K562 (cell line): ENCODE measurements around the gene LAPTM4A. TPM values are rescaled to one million over a fixed set of nuclear protein-coding genes. Genes with fewer than 3 reads are reported as not detected.
A peak's percentile ranks its signal among the peaks of the same experiment; 100 is the strongest.

Experiments
- ATF7 ChIP-seq: fragments of 450-650 bp; IDR thresholded peaks from 2 replicates; pipeline ENCODE4 v1.7.1; 2014; ENCODE audit warnings: mild to moderate bottlenecking, moderate library complexity
- CREM ChIP-seq: IDR thresholded peaks from 2 replicates; pipeline ENCODE4 v1.6.1; 2014; ENCODE audit warnings: antibody characterized with exemption, low read depth
- ETV1 ChIP-seq: fragments of 450-650 bp; conservative IDR thresholded peaks from 2 replicates; pipeline ENCODE4 v1.6.1; 2016; ENCODE audit warnings: missing genetic modification characterization, control low read depth, low read depth, missing compliant biosample characterization
- GATAD2A ChIP-seq: fragments of 450-650 bp; IDR thresholded peaks from 2 replicates; pipeline ENCODE4 v1.6.1; 2017
- HCFC1 ChIP-seq: IDR thresholded peaks from 2 replicates; pipeline ENCODE4 v1.6.1; 2012; ENCODE audit warnings: low read depth, low read length, improper control_type of control experiment
- SAFB ChIP-seq: fragments of 200-400 bp; formaldehyde crosslinking; IDR thresholded peaks from 2 replicates; pipeline ENCODE4 v1.6.1; 2017; ENCODE audit warnings: low read depth, low read length, borderline replicate concordance
- SIX5 ChIP-seq, 2 experiments: IDR thresholded peaks; 2 replicates each; pipeline ENCODE4 v1.6.1; 2011; ENCODE audit warnings: low read length in 2 of 2, borderline replicate concordance in 1 of 2, low read depth in 1 of 2, mild to moderate bottlenecking in 1 of 2, moderate library complexity in 1 of 2; ENCODE audit not compliant: insufficient read depth in 1 of 2
- SNRNP70 ChIP-seq: fragments of 200-400 bp; formaldehyde crosslinking; optimal IDR thresholded peaks from 2 replicates; pipeline ENCODE3; 2017; ENCODE audit warnings: low read depth, low read length
- SREBF2 ChIP-seq: sonication (generic); formaldehyde crosslinking; IDR thresholded peaks from 2 replicates; pipeline ENCODE4 v1.4.0; 2020; ENCODE audit warnings: mild to moderate bottlenecking, missing genetic modification reagents
- ZBTB1 ChIP-seq: sonication (generic); formaldehyde crosslinking; IDR thresholded peaks from 2 replicates; pipeline ENCODE4 v1.8.1; 2023; ENCODE audit warnings: missing genetic modification reagents, low read depth, mild to moderate bottlenecking, borderline replicate concordance
- ZFPM2 ChIP-seq: fragments of 250-450 bp; sonication (Bioruptor Pico); IDR thresholded peaks from 2 replicates; pipeline ENCODE4 v1.5.1; 2022; ENCODE audit warnings: mild to moderate bottlenecking
- ZNF165 ChIP-seq: fragments of 250-450 bp; sonication (Bioruptor Pico); IDR thresholded peaks from 2 replicates; pipeline ENCODE4 v1.4.0; 2020; ENCODE audit warnings: borderline replicate concordance
- polyA plus RNA-seq, 8 experiments: library from polyadenylated mRNA; depleted of rRNA in 4 of 8; stranded (reverse) in 5 of 8; unstranded in 3 of 8; fragments of >200 nt; fragmentation: Nextera tagmentation in 2 of 8; fragmentation: Illumina TruSeq in 1 of 8; extraction: Ambion mirVana in 2 of 8; extraction: Trizol in 1 of 8; gene quantifications; 2 replicates each; pipeline versions ENCODE4 v1.2.1 to v1.2.3, GENCODE V29; 2011 to 2014; ENCODE audit warnings: inconsistent platforms in 1 of 8, missing spikeins in 1 of 8
- total RNA-seq, 7 experiments: library from RNA; depleted of rRNA in 6 of 7; stranded (reverse); fragments of >200 nt in 6 of 7; fragmentation: Illumina TruSeq in 2 of 7; extraction: Trizol in 2 of 7; gene quantifications; 2 replicates each; pipeline versions ENCODE4 v1.2.1 to v1.2.3, GENCODE V29; 2011 to 2021; ENCODE audit warnings: low replicate concordance in 1 of 7
- TF ChIP-seq, protein P1 (sequence below), 2 experiments: IDR thresholded peaks in 1 of 2; conservative IDR thresholded peaks in 1 of 2; 2 replicates each; pipeline ENCODE4 v1.6.1; 2016; ENCODE audit warnings: low read depth in 2 of 2, mild to moderate bottlenecking in 1 of 2, missing compliant biosample characterization in 1 of 2, missing genetic modification characterization in 1 of 2, moderate library complexity in 1 of 2
- TF ChIP-seq, protein P2 (sequence below): fragments of 450-650 bp; IDR thresholded peaks from 2 replicates; pipeline ENCODE4 v1.6.1; 2016; ENCODE audit warnings: missing biosample characterization, missing genetic modification characterization
- TF ChIP-seq, protein P3 (sequence below): fragments of 450-650 bp; IDR thresholded peaks from 2 replicates; pipeline ENCODE4 v1.6.1; 2016; ENCODE audit warnings: mild to moderate bottlenecking
- TF ChIP-seq, protein P4 (sequence below): fragments of 450-650 bp; IDR thresholded peaks from 2 replicates; pipeline ENCODE4 v1.6.1; 2014; ENCODE audit warnings: low read depth, mild to moderate bottlenecking, moderate library complexity, borderline replicate concordance

Gene LAPTM4A
- total and polyA plus RNA-seq, 9 of the 15 experiments (the other 6 are each of a cell fraction or from before 2014, with no cell fraction given), result 13.4 to 157 (median 50.1) TPM

- TF ChIP-seq CREM (peak; percentile 41; the same call in 1 of the 2 replicates), ZFPM2 (CRISPR knock-in tag) (no peak), GATAD2A (no peak), SIX5 (IDR thresholded peaks at IDR 0.05; ENCODE audit: borderline replicate concordance in 1 of 2, insufficient read depth in 1 of 2, low read depth in 1 of 2, low read length in 2 of 2) (no peak), ATF7 (peak; percentile 35; the same call in 1 of the 2 replicates), ZBTB1 (CRISPR knock-in tag) (no peak), SNRNP70 (no peak), SREBF2 (CRISPR knock-in tag) (no peak), SAFB (no peak), ZNF165 (CRISPR knock-in tag) (no peak), ETV1 (tag) (peak; percentile 66), HCFC1 (0 out of 2 replicates have a peak, but pooled peaks have one; percentile 14)
- TF ChIP-seq, protein P1, sequence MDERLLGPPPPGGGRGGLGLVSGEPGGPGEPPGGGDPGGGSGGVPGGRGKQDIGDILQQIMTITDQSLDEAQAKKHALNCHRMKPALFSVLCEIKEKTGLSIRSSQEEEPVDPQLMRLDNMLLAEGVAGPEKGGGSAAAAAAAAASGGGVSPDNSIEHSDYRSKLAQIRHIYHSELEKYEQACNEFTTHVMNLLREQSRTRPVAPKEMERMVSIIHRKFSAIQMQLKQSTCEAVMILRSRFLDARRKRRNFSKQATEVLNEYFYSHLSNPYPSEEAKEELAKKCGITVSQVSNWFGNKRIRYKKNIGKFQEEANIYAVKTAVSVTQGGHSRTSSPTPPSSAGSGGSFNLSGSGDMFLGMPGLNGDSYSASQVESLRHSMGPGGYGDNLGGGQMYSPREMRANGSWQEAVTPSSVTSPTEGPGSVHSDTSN (CRISPR knock-in tag; IDR thresholded peaks at IDR 0.05; ENCODE audit: low read depth), result no peak
- TF ChIP-seq, protein P1 (tag; conservative IDR thresholded peaks at IDR 0.05; ENCODE audit: low read depth), result no peak
- TF ChIP-seq, protein P2, sequence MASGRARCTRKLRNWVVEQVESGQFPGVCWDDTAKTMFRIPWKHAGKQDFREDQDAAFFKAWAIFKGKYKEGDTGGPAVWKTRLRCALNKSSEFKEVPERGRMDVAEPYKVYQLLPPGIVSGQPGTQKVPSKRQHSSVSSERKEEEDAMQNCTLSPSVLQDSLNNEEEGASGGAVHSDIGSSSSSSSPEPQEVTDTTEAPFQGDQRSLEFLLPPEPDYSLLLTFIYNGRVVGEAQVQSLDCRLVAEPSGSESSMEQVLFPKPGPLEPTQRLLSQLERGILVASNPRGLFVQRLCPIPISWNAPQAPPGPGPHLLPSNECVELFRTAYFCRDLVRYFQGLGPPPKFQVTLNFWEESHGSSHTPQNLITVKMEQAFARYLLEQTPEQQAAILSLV (tag), result no peak
- TF ChIP-seq, protein P3, sequence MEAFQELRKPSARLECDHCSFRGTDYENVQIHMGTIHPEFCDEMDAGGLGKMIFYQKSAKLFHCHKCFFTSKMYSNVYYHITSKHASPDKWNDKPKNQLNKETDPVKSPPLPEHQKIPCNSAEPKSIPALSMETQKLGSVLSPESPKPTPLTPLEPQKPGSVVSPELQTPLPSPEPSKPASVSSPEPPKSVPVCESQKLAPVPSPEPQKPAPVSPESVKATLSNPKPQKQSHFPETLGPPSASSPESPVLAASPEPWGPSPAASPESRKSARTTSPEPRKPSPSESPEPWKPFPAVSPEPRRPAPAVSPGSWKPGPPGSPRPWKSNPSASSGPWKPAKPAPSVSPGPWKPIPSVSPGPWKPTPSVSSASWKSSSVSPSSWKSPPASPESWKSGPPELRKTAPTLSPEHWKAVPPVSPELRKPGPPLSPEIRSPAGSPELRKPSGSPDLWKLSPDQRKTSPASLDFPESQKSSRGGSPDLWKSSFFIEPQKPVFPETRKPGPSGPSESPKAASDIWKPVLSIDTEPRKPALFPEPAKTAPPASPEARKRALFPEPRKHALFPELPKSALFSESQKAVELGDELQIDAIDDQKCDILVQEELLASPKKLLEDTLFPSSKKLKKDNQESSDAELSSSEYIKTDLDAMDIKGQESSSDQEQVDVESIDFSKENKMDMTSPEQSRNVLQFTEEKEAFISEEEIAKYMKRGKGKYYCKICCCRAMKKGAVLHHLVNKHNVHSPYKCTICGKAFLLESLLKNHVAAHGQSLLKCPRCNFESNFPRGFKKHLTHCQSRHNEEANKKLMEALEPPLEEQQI, result no peak
- TF ChIP-seq, protein P4, sequence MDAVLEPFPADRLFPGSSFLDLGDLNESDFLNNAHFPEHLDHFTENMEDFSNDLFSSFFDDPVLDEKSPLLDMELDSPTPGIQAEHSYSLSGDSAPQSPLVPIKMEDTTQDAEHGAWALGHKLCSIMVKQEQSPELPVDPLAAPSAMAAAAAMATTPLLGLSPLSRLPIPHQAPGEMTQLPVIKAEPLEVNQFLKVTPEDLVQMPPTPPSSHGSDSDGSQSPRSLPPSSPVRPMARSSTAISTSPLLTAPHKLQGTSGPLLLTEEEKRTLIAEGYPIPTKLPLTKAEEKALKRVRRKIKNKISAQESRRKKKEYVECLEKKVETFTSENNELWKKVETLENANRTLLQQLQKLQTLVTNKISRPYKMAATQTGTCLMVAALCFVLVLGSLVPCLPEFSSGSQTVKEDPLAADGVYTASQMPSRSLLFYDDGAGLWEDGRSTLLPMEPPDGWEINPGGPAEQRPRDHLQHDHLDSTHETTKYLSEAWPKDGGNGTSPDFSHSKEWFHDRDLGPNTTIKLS, result no peak
These were observed 61.6 kb downstream of the LAPTM4A start, which contains the start of gene WDR35 (continued) for GRCh38 chr2:19989667-19990415.
